Tibial nerve (tissue), 4 donors: ENCODE measurements around the gene RNF182. TPM values are rescaled to one million over a fixed set of nuclear protein-coding genes. Genes with fewer than 3 reads are reported as not detected.

Experiments
- DNase-seq, 2 donors: peaks; one replicate each; pipeline ENCODE4 v3.0.0-alpha.2; 2019; ENCODE audit warnings: low spot score in 2 of 2
- H3K27ac ChIP-seq, 4 donors: fragments of 200-600 bp; sonication (generic) in 3 of 4; one replicate each; pipeline ENCODE4 v1.5.1; 2017 to 2019; ENCODE audit warnings: mild to moderate bottlenecking in 1 of 4
- H3K27me3 ChIP-seq, 2 donors: fragments of 200-600 bp; sonication (generic) in 1 of 2; one replicate each; pipeline versions ENCODE4 v1.5.1 to v1.6.0; 2017 to 2019
- H3K36me3 ChIP-seq, 3 donors: fragments of 200-600 bp; sonication (generic); one replicate each; pipeline ENCODE4 v1.5.1; 2018 to 2019
- H3K4me1 ChIP-seq, 4 donors: fragments of 200-600 bp; sonication (generic) in 3 of 4; one replicate each; pipeline ENCODE4 v1.5.1; 2017 to 2019
- H3K4me3 ChIP-seq, 4 donors: fragments of 200-600 bp; sonication (generic) in 3 of 4; one replicate each; pipeline ENCODE4 v1.5.1; 2017 to 2019; ENCODE audit warnings: mild to moderate bottlenecking in 1 of 4, moderate library complexity in 1 of 4
- H3K9me3 ChIP-seq, 4 donors: fragments of 200-600 bp; sonication (generic) in 3 of 4; one replicate each; pipeline ENCODE4 v1.5.1; 2017 to 2019
- CTCF ChIP-seq, 5 experiments: fragments of 200-600 bp in 3 of 5; fragments of 450-650 bp in 2 of 5; sonication (generic) in 3 of 5; IDR thresholded peaks; one replicate each; pipeline ENCODE4 v1.5.1; 2016 to 2019; ENCODE audit warnings: antibody characterized with exemption in 5 of 5, mild to moderate bottlenecking in 3 of 5, moderate library complexity in 2 of 5
- EP300 ChIP-seq, 2 donors: sonication (generic); formaldehyde crosslinking; IDR thresholded peaks; one replicate each; pipeline ENCODE4 v1.6.1; 2017; ENCODE audit warnings: antibody characterized with exemption in 2 of 2, mild to moderate bottlenecking in 1 of 2
- POLR2A ChIP-seq, 2 donors: fragments of 450-650 bp; IDR thresholded peaks; one replicate each; pipeline ENCODE4 v1.6.1; 2017; ENCODE audit warnings: antibody characterized with exemption in 2 of 2, mild to moderate bottlenecking in 2 of 2, moderate library complexity in 2 of 2
- WGBS, 2 donors: methylation state at CpG; one replicate each; pipeline ENCODE4 v1.1.5; 2018; 5-methylcytosine and 5-hydroxymethylcytosine counted together
- total RNA-seq, 4 donors: library from RNA; depleted of rRNA; stranded (reverse); fragments of >200 nt; gene quantifications; one replicate each; pipeline ENCODE4 v1.1.0, GENCODE V29; 2016

Gene RNF182
- total RNA-seq, 4 donors from 2014 or later, result 0.39 to 2.1 TPM; not detected in 2

GRCh38 chr6:13941902-13942301 lies 17.1 kb downstream of the RNF182 start:
- Histone ChIP-seq H3K4me1 (no peaks in the 10 kb centered on the region), H3K9me3 (peaks cover 0 to 13% (median 0%) of the 10 kb centered on the region in 4 donors), H3K27ac (no peak overlapping the region), H3K36me3 (no peaks in the 10 kb centered on the region), H3K4me3 (no peak overlapping the region), H3K27me3 (no peaks in the 10 kb centered on the region)
- DNase-seq, result no peak
- TF ChIP-seq EP300 (IDR thresholded peaks at IDR 0.05) (no peak), POLR2A (IDR thresholded peaks at IDR 0.05) (no peak), CTCF (IDR thresholded peaks at IDR 0.05) (no peak)

GRCh38 chr6:13943943-13944342 lies 19.2 kb downstream of the RNF182 start:
- no peak for TF ChIP-seq EP300 (IDR thresholded peaks at IDR 0.05)
- TF ChIP-seq POLR2A (IDR thresholded peaks at IDR 0.05), result no peak
- TF ChIP-seq CTCF (IDR thresholded peaks at IDR 0.05), result no peak
- Histone ChIP-seq H3K4me1 (no peaks in the 10 kb centered on the region), H3K4me3 (no peak overlapping the region), H3K9me3 (peaks cover 0 to 13% (median 4%) of the 10 kb centered on the region in 4 donors), H3K27me3 (no peaks in the 10 kb centered on the region), H3K27ac (no peak overlapping the region), H3K36me3 (no peaks in the 10 kb centered on the region)
- no peak for DNase-seq

GRCh38 chr6:13946506-13946905 lies 21.8 kb downstream of the RNF182 start:
- no peak for DNase-seq
- H3K9me3 ChIP-seq, result peaks cover 0 to 12% (median 4%) of the 10 kb centered on the region in 4 donors
- no peaks in the 10 kb centered on the region for H3K36me3 ChIP-seq
- H3K4me3 ChIP-seq, result no peak overlapping the region
- H3K4me1 ChIP-seq, result no peaks in the 10 kb centered on the region
- TF ChIP-seq POLR2A (IDR thresholded peaks at IDR 0.05), result no peak
- TF ChIP-seq EP300 (IDR thresholded peaks at IDR 0.05), result no peak
- TF ChIP-seq CTCF (IDR thresholded peaks at IDR 0.05), result no peak
- H3K27me3 ChIP-seq, result no peaks in the 10 kb centered on the region
- no peak overlapping the region for H3K27ac ChIP-seq

GRCh38 chr6:13947611-13948178 lies 22.9 kb downstream of the RNF182 start:
- TF ChIP-seq EP300 (IDR thresholded peaks at IDR 0.05) (no peak), POLR2A (IDR thresholded peaks at IDR 0.05) (no peak), CTCF (IDR thresholded peaks at IDR 0.05) (no peak)
- DNase-seq, result no peak
- no peaks in the 10 kb centered on the region for H3K4me1 ChIP-seq
- H3K4me3 ChIP-seq, result no peak overlapping the region
- H3K9me3 ChIP-seq, result peaks cover 0 to 4% (median 2%) of the 10 kb centered on the region in 4 donors
- H3K27me3 ChIP-seq, result no peaks in the 10 kb centered on the region
- H3K27ac ChIP-seq, result no peak overlapping the region
- no peaks in the 10 kb centered on the region for H3K36me3 ChIP-seq

GRCh38 chr6:13952101-13952500 lies 27.3 kb downstream of the RNF182 start:
- Histone ChIP-seq H3K4me1 (no peaks in the 10 kb centered on the region), H3K9me3 (peaks cover 0 to 4% (median 2%) of the 10 kb centered on the region in 4 donors), H3K36me3 (no peaks in the 10 kb centered on the region), H3K27me3 (no peaks in the 10 kb centered on the region), H3K4me3 (no peak overlapping the region), H3K27ac (no peak overlapping the region)
- 84 to 85% methylated on average over 7 of the region's 7 CpGs for whole genome bisulfite sequencing, 2 donors
- no peak for DNase-seq
- TF ChIP-seq POLR2A (IDR thresholded peaks at IDR 0.05) (no peak), EP300 (IDR thresholded peaks at IDR 0.05) (no peak), CTCF (IDR thresholded peaks at IDR 0.05) (no peak)
